Stimulated activated CD4-positive, alpha-beta T cell treated with anti-CD3 and anti-CD28 coated beads, TNF-alpha, amount 100 ng/mL, for 48 hours (primary cell): ENCODE results near the gene KRT7.

Experiments used
- DNase-seq, 3 donors: peaks; one replicate each; pipeline ENCODE4 v3.0.0-alpha.2; 2020; ENCODE audit warnings: low read depth in 3 of 3

Gene KRT7

DNA sequence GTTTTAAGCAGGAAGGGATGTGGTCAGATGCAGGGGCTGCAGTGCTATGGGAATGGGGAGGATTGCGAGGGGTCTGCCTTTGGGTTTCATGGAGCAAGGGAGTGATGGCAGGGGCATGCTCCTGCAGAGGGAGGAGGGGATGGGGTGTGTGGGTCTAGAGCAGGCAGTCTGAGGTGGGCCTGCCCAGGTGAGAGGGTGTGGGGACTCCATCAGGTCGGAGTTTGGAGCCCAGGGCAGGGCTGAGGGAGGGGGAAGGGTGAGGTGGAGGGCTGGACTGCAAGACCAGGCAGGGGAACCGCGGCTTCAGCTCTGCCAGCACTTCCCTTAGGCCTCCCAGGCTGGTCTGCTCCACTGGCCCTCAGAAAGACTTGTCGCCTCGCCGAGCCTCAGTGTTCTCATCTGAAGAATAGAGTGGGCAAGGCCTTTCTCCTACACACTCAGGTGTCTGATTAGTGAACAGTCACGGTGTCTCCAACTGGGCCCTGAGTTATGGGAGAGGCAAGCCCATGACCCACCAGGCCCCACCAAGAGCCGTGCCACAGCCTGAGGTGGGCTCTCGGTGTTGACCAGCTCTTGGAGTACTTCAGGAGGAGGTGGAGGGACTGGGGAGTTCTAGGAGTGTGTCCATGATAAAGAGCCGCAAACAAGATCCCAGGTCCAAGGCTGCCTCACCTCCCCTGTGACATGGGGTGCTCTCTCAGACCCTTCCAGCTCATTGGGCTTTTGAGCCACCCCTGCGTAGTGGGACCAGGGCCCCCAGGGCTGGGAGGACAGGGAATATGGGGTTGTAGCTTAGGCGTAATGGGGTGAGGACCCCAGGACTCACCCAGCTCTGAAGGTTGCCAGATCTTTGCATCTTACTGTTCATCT, 21.1 kb upstream of the KRT7 start:
- no peak for DNase-seq

DNA sequence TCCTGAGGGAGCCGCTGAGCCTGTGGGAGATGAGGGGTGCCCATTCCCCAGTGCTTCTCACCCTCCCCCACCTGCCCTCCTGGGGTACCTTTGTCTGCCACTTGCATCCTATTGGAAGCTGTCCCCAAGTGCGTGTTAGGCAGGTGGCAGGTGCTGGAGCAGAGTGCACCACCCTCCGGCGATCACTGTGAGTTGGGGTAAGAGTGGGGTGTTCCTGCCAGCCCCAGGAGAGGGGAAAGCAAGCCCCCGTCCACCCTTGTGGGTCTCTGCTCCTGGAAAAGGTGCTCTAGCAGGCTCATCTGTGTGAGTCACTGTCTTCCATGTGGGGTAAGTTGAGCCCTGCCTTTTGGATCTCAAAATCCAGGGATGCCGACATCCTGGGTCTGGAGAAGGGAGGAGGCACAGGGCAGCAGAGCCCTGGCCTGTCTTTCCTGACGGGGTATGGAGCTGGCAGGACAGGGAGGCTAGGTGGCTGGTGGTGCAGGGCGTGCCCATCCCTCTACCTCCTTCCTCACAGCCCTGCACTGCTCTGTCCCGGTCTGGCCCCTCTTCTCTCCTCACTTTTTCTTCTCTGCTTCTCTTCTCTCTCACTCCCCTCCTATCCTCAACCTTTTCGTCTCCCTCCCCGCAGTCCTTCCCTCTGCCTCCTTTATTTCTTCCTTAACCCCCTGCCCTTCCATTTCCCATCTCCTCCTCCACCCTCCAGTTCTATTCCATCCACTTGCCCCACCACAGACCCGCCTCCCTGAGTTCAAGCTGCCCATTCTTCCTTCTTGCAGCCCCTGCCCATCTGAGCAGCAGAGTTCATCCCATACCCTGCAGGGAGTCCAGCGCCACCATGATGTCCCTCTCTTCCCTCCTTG, 20.1 kb upstream of the KRT7 start:
- no peak for DNase-seq

DNA sequence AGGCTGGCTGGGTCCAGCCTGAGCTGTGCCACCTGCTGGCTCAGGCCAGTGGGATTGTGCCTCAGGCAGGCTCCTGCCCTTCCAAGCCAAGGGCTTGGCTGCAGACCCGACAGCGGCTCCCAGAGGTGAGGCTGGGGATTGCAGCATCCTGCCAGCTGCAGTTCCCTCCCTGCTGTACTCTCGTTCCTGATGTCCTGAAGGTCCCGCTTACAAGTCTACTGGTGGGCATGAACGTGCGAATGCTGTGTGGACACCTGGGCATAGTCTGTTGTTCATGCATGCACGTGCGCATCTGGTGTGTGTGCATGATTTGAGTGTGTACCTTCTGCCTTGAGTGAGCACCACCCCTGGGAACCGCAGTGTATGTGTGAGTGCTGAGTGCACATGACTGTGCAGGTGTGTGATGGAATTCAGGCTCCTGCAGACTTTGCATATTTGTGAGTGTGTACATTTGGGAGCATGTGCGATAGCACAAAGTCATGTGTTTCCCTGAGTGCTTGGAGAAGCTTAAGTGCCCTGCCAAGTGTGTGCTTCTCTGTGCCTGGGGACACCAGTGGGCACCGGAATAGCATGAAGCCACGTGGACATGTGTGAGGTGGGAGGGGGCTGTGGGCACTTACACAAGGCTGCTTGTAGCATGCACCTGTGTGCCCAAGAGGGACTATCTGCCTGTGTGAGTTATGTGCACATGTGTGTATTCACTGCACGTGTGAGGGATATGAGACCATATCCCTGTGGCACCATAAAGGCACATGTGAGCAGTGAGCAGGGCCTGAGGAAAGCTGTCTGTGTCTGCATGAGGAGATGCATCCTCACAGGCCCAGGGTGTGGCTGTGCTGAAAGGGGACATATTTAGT, 19.3 kb upstream of the KRT7 start:
- DNase-seq: peak; percentile 29 to 53 (median 36)

DNA sequence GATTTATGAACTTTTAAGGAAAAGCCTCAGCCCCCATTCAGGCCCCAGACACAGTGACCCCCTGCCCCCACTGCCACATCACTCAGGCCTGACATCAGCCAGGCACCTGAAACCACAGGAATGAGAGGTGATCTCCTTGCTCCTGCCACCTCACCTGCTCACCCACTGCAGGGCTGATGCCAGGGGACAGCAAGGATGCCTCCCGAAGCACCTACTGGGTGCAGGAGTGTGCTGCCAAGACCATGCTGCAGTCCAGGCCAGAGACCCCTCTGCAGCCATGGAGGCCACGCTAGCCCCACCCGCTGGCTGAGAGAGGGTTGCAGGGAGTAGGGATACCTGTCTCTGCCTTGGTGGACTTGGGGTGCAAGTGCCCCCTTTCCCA, 18.6 kb upstream of the KRT7 start:
- DNase-seq: no peak

DNA sequence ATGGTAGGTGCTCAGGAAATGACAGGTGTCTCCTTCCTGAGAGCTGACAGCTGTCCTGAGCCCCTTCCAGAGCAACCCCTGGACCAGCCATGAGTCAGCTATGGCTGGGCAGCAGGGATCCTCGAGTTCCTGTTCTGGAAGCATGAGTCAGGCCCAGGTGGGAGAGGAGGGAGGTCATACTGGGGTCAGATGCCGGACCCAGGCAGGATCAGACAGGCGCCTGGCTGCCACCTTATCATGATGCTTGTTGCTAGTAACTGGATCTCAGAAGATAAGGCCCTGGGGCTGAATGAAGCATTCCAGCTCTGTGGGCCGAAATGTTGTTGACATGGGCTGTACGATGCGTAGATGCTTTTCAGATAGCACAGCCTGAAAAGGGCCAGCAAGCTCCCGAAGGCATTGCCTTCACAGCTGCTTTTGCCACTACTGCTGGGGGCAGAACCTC, 17.4 kb upstream of the KRT7 start:
- no peak for DNase-seq

DNA sequence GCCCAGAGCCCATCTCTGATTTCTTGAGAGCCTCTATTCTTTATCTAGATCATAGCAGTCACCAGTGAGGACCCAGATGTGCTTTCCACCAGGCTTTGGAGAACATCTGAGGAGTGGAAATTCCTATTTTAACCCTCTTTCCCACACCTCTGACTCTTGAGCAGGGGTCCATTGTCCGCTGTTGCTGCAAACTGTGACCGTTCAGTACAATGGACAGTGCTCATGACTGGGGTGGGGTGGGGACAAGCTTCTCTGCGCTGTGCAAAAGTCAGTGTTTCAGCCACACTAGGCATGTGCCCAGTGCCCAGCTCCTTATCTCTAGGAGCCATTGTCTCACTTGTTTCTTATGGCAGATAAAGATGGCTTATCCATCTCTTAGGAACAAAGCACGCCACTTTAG, 16.9 kb upstream of the KRT7 start:
- no peak for DNase-seq

DNA sequence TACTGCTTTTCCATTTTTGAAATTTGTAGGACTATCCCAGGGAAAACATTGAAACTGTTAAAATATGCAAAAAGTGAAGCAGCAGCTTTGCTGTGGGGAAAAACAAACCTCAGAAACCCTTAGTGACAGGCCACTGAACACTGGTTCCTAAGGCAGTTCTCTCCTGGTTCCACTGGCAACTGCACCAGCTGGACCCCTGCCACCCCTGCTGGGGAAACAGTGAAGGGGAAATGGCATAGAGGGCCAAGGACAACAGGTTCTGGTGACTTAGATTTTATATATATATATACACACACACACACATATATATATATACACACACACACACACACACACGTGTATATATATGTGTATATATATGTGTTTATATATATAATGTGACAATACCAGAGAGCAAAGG, 16.2 kb upstream of the KRT7 start:
- no peak for DNase-seq

DNA sequence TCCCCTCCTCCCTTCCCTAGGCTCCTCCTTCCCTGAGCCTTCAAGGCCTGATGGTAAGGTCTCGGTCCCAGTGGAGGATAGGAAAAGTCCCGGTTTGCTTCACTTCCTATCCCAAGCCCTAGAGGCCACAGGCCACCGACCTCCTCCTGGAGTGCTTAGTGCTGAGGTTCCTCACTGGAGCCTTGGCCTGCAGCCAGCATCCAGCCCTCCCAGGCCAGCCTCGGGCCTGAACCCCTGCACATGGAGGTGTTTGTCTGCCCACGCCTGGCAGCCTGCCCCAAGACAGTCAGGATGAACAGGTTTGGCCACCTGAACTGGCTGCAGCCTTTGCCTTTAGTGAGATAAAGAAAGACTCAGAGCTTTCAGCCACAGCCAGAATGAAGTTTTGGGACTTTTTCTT, 15.8 kb upstream of the KRT7 start:
- DNase-seq: no peak

DNA sequence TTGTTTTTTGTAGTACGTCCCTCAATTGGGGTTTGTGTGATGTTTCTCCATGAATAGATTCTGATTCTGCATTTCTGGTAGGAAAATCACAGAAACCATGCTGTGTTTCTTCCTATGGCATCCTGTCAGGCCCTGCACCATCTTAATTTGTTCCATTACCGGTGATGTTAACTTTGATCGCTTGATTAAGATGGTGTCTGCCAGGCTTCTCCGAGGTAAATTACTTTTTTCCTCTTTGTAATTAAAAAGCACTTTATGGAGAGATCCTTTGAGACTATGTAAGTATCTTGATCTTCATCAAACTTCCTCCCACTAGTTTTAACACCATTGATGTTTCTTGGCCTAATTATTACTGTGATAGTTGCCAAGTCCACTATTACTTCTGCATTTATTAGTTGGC, 15.0 kb upstream of the KRT7 start:
- DNase-seq: no peak

DNA sequence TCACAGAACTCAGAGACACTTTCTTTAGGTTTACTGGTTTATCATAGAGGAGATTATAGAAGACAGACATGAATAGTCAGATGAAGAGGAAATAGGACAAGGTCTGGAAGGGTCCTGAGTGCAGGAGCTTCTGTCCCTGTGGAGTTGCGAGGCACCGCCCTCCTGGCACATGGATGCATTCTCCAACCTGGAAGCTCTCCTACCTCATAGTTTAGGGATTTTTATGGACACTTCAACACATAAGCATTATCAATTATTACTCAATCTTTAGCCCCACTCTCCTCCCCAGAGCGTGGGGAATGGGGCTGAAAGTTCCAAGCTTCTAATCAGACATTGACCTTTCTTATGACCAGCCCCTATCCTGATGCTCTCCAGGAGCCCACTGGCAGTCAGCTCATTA, 12.6 kb upstream of the KRT7 start:
- DNase-seq: no peak

DNA sequence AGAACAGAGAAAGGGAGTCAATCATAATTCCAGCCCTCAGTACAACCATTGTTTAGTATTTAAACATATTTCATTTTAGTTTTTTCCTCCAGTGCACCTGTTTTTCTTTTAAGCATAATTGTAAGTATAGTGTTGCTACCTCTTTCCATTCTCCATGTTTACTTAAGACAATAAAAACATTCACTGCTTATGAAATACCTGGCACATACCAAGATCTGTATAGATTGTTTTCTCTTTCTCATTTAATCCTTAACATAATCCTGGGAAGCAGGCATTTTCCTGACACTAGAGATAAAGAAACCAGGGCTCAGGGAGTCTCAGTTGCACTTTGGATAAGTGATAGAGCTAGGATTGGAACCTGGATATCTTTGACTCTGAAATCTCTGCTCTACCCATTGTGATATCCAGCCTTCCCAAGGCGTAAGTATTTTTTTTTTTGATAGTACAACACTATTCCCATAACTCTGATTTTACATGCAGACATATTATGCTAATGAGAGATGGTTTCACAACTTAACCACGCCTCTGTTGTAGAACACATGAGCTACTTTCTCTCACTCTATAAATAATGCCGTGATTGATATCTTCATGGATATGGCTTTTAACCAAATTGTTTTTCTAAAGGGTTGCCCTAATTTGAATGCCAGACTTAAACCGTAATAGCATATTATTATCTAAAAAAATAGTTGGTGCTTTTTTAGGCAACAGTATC, 11.8 kb upstream of the KRT7 start:
- DNase-seq: no peak

DNA sequence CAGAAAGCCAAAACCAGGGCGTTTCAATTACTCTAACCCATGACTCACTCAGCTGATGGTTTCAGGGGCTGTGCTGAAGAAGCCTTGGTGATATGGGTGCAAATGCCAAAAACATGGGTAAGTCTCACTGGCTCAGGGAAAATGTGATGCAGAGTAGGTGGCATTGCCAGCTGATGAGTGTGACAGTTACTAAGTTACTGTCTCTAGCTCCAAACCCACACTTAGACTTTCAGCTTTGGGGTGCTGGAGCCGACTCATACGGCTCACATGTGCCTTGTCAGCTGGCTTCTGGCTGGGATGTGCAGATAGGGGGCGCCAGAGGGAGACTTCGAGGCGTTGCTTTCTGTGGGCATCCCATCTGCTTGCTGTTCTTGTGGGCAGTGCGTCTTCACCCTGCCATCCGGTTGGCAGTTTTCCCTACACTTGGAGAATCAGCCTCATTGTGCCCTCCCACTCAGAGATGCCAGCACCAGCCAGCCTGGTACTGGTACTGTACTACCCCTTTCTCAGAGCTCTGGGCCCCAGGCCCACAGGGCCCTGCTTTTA, 11.1 kb upstream of the KRT7 start:
- DNase-seq: peak; percentile 76 to 84 (median 77)

DNA sequence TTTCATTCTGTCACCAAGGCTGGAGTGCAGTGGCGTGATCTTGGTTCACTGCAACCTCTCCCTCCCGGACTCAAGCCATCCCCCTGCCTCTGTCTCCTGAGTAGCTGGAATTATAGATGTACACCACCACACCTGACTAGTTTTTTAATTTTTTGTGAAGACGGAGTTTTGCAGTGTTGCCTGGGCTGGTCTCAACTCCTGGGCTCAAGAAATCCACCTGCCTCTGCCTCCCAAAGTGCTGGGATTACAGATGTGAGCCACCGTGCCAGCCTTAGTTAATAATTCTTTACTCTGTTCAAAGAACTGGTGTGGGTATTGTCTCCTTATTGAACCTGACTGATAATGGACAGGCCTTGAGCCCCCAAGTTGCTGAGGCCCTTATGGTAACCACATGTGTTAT, 10.4 kb upstream of the KRT7 start:
- no peak for DNase-seq

DNA sequence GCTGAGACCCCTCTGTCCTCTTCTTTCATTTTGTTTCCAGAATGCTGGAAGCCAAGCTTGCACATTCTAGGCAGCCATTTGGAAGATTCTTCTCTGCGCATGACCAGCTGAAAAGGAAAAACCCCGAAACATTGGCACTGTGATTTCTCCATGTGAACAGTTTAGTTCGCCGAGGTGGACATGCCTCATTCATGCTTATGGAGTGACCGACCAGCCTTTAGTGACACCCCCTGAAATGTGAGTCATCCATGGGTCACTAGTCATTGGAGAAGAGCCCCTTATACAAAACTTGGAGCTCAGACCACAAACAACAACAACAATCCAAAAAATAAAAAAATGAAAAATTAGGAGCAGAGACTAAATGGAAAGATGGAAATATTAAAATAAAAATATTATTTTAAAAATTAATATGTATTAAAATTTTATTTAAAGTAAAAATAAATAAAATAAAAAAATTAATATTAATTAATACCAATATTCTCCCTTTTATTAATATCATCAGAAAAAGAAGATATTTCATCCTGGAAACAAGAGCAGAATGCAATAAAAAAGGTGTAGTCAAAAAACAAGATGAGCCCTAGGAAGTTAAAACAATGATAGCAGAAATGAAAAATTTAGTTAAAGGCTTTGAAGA, 9.5 kb upstream of the KRT7 start:
- DNase-seq: no peak

DNA sequence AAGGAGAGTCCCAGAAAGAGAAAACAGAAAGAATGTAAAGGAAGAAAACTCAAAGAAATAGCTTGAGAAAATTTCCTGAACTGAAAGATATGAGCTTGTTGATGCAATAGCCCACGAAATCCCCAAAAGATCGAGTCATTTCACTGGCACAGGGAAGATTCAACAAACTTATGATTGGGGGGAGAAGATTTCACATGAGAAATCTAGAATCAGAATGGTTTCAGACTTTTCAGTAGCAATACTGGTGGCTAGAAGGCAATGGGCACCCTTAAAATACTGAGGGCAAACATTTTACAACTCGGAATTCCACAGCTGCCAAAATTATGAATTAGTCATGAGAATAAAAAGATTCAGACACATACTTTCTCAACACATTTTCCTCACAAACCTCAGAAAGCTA, 8.9 kb upstream of the KRT7 start:
- no peak for DNase-seq

DNA sequence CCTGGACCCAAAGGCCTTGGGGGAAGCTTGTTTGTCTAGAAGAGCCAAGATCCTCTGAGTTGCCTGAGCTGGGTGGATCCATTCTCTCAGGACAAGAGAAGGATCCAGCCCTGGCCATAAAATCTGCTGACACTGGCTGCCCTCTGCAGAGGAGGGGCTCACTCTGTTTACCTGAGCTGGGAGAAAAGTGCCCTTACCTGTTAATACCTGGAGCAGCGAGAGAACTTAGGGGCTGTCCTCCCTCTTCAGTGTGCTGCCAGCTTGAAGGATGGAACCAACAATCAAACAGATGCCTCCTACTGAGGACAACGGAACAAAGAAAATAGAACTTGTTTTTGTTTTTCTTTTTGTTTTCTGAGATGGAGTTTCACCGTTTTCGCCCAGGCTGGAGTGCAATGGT, 7.3 kb upstream of the KRT7 start:
- DNase-seq: no peak

DNA sequence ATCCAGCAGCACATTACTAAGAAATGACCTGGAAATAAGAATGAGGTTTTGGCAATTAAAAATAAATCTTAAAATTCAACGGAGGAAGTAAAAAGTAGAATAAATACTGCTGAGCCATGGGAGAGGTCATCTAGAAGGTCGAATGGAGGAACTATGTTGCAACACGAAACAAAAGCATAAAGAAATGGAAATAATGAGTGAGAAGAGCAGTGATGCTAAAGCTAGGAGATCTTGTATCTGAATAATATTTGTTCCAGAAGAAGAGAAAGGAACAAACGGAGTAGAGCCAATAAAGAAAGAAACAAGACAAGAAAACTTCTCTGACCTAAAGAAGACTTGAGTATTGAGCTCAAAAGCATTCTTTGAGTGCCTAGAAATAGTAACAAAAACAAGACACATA, 6.6 kb upstream of the KRT7 start:
- DNase-seq: no peak

DNA sequence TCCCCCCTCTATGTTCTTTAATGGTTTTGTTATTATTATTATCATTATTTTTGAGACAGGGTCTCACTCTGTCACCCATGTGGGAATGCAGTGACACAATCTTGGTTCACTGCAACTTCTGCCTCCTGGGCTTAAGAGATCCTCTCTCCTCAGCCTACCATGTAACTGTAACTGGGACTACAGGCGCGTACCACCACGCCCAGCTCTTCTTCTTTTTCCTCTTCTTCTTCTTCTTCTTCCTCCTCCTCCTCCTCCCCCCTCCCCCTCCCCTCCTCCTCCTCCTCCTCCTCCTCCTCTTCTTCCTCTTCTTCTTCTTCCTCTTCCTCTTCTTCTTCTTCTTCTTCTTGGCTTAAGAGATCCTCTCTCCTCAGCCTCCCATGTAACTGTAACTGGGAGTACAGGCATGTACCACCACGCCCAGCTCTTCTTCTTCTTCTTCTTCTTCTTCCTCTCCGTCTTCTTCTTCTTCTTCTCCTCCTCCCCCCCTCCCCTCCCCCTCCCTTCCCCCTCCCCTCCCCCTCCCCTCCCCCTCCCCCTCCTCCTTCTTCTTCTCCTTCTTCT, 5.4 kb upstream of the KRT7 start:
- no peak for DNase-seq

DNA sequence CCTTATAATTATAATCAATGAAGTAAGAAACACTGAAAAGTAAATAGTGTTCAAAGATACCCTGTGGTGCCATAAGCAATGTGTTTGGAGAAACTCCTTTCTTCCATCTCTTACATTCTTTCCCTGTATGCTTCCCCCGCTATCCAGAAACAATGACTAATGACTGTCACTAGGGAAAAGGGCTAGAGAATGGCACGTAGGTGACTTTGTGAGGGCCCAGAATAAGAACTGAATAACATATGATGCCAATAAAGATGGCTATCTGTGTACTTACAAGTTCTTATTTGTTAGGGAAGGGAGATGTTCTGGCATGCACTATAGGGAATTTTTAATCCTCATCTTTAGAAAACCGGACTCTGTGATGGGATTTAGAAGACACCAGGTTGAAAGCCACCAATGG, 4.7 kb upstream of the KRT7 start:
- DNase-seq: no peak

DNA sequence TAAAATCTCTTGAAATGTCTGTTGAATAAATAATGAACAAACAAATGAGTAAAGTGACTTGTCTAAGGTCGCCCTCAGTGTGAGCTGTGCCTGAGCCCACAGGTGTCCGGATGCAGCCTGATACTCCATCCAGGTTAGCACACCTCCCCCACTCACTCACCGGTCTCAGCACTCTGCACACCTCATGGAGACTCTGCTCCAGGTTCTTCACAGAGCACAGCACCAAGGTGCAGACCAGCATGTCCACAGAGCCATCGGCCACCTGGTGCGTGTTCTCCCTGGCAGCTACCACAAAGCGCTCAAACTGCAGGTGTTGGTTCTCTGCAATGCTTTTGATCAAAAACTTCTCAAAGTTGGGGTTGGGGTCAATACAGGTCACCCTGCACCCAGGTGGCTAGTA, 4.1 kb upstream of the KRT7 start:
- DNase-seq: no peak
